ENCODE measurements around the gene FBLN5.

- no peak for TF ChIP-seq ZNF384 (IDR thresholded peaks at IDR 0.05)
- TF ChIP-seq FOXK2 (IDR thresholded peaks at IDR 0.05) = no peak
- no peak for TF ChIP-seq L3MBTL2 (conservative IDR thresholded peaks at IDR 0.05)
- TF ChIP-seq FOXM1 (IDR thresholded peaks at IDR 0.05; ENCODE audit: borderline replicate concordance) = no peak
- no peak for TF ChIP-seq BHLHE40 (IDR thresholded peaks at IDR 0.05; ENCODE audit: borderline replicate concordance)
- no peak for TF ChIP-seq TARDBP (IDR thresholded peaks at IDR 0.05)
- TF ChIP-seq PKNOX1 (IDR thresholded peaks at IDR 0.05) = no peak
- no peak for TF ChIP-seq SUZ12 (IDR thresholded peaks at IDR 0.05)
- TF ChIP-seq ELF4 (IDR thresholded peaks at IDR 0.05) = no peak
Measured at GRCh38 chr14:91834571-91834970, 112.9 kb downstream of the FBLN5 start.
